Measurements from ENCODE around the gene SGPL1.

The SGPL1 gene

GRCh38 chr10:70905071-70906021, 89.6 kb downstream of the SGPL1 start:
- Histone ChIP-seq H3K4me2 (ENCODE audit: low read length) (no peak overlapping the region), H3K36me3 (ENCODE audit: insufficient read depth, low read length) (no peaks in the 10 kb centered on the region), H3K9ac (ENCODE audit: low read depth, low read length) (no peak overlapping the region), H3K9me3 (replicated peaks; ENCODE audit: low read length) (no peaks in the 10 kb centered on the region), H3K27me3 (ENCODE audit: control insufficient read depth, insufficient read depth, low read length) (peaks cover 57% of the 10 kb centered on the region), H3K4me3 (ENCODE audit: low read length) (no peak overlapping the region), H3K4me1 (ENCODE audit: control insufficient read depth, insufficient read depth, low read length) (no peaks in the 10 kb centered on the region)

- Histone ChIP-seq H3K9me3 (replicated peaks; ENCODE audit: low read length) (no peaks in the 10 kb centered on the region), H3K4me2 (ENCODE audit: low read length) (no peak overlapping the region), H3K36me3 (ENCODE audit: insufficient read depth, low read length) (no peaks in the 10 kb centered on the region), H3K4me1 (ENCODE audit: control insufficient read depth, insufficient read depth, low read length) (no peaks in the 10 kb centered on the region), H3K27me3 (ENCODE audit: control insufficient read depth, insufficient read depth, low read length) (peaks cover 50% of the 10 kb centered on the region), H3K4me3 (ENCODE audit: low read length) (no peak overlapping the region), H3K9ac (ENCODE audit: low read depth, low read length) (no peak overlapping the region)
These were observed 90.5 kb downstream of the SGPL1 start for GRCh38 chr10:70906031-70906783.

- H3K36me3 ChIP-seq (ENCODE audit: insufficient read depth, low read length): no peaks in the 10 kb centered on the region
- H3K27me3 ChIP-seq (ENCODE audit: control insufficient read depth, insufficient read depth, low read length): peaks cover 50% of the 10 kb centered on the region
- H3K4me3 ChIP-seq (ENCODE audit: low read length): no peak overlapping the region
- no peak overlapping the region for H3K4me2 ChIP-seq (ENCODE audit: low read length)
- H3K4me1 ChIP-seq (ENCODE audit: control insufficient read depth, insufficient read depth, low read length): no peaks in the 10 kb centered on the region
- no peaks in the 10 kb centered on the region for H3K9me3 ChIP-seq (replicated peaks; ENCODE audit: low read length)
- no peak overlapping the region for H3K9ac ChIP-seq (ENCODE audit: low read depth, low read length)
These were observed 91.3 kb downstream of the SGPL1 start for GRCh38 chr10:70906953-70907636.

GRCh38 chr10:70907637-70908405, 92.1 kb downstream of the SGPL1 start:
- no peak overlapping the region for H3K4me2 ChIP-seq (ENCODE audit: low read length)
- no peaks in the 10 kb centered on the region for H3K4me1 ChIP-seq (ENCODE audit: control insufficient read depth, insufficient read depth, low read length)
- H3K36me3 ChIP-seq (ENCODE audit: insufficient read depth, low read length): no peaks in the 10 kb centered on the region
- H3K27me3 ChIP-seq (ENCODE audit: control insufficient read depth, insufficient read depth, low read length): peaks cover 53% of the 10 kb centered on the region
- no peak overlapping the region for H3K4me3 ChIP-seq (ENCODE audit: low read length)
- no peaks in the 10 kb centered on the region for H3K9me3 ChIP-seq (replicated peaks; ENCODE audit: low read length)
- no peak overlapping the region for H3K9ac ChIP-seq (ENCODE audit: low read depth, low read length)

- no peaks in the 10 kb centered on the region for H3K9me3 ChIP-seq (replicated peaks; ENCODE audit: low read length)
- H3K9ac ChIP-seq (ENCODE audit: low read depth, low read length): no peak overlapping the region
- no peaks in the 10 kb centered on the region for H3K4me1 ChIP-seq (ENCODE audit: control insufficient read depth, insufficient read depth, low read length)
- H3K36me3 ChIP-seq (ENCODE audit: insufficient read depth, low read length): no peaks in the 10 kb centered on the region
- H3K27me3 ChIP-seq (ENCODE audit: control insufficient read depth, insufficient read depth, low read length): peaks cover 57% of the 10 kb centered on the region
- no peak overlapping the region for H3K4me2 ChIP-seq (ENCODE audit: low read length)
- no peak overlapping the region for H3K4me3 ChIP-seq (ENCODE audit: low read length)
These were observed 92.9 kb downstream of the SGPL1 start for GRCh38 chr10:70908406-70909296.

- H3K27me3 ChIP-seq (ENCODE audit: control insufficient read depth, insufficient read depth, low read length): peaks cover 64% of the 10 kb centered on the region
- H3K9me3 ChIP-seq (replicated peaks; ENCODE audit: low read length): no peaks in the 10 kb centered on the region
- H3K4me2 ChIP-seq (ENCODE audit: low read length): no peak overlapping the region
- no peaks in the 10 kb centered on the region for H3K4me1 ChIP-seq (ENCODE audit: control insufficient read depth, insufficient read depth, low read length)
- H3K4me3 ChIP-seq (ENCODE audit: low read length): no peak overlapping the region
- H3K36me3 ChIP-seq (ENCODE audit: insufficient read depth, low read length): no peaks in the 10 kb centered on the region
- no peak overlapping the region for H3K9ac ChIP-seq (ENCODE audit: low read depth, low read length)
These were observed 93.7 kb downstream of the SGPL1 start for GRCh38 chr10:70909326-70909935.

GRCh38 chr10:70910486-70911341, 95.0 kb downstream of the SGPL1 start:
- no peak overlapping the region for H3K9ac ChIP-seq (ENCODE audit: low read depth, low read length)
- no peaks in the 10 kb centered on the region for H3K36me3 ChIP-seq (ENCODE audit: insufficient read depth, low read length)
- no peaks in the 10 kb centered on the region for H3K4me1 ChIP-seq (ENCODE audit: control insufficient read depth, insufficient read depth, low read length)
- H3K27me3 ChIP-seq (ENCODE audit: control insufficient read depth, insufficient read depth, low read length): peaks cover 74% of the 10 kb centered on the region
- H3K4me2 ChIP-seq (ENCODE audit: low read length): no peak overlapping the region
- no peak overlapping the region for H3K4me3 ChIP-seq (ENCODE audit: low read length)
- H3K9me3 ChIP-seq (replicated peaks; ENCODE audit: low read length): no peaks in the 10 kb centered on the region

- H3K9ac ChIP-seq (ENCODE audit: low read depth, low read length): no peak overlapping the region
- H3K4me1 ChIP-seq (ENCODE audit: control insufficient read depth, insufficient read depth, low read length): no peaks in the 10 kb centered on the region
- H3K9me3 ChIP-seq (replicated peaks; ENCODE audit: low read length): no peaks in the 10 kb centered on the region
- no peak overlapping the region for H3K4me2 ChIP-seq (ENCODE audit: low read length)
- H3K27me3 ChIP-seq (ENCODE audit: control insufficient read depth, insufficient read depth, low read length): peaks cover 78% of the 10 kb centered on the region
- H3K4me3 ChIP-seq (ENCODE audit: low read length): no peak overlapping the region
- no peaks in the 10 kb centered on the region for H3K36me3 ChIP-seq (ENCODE audit: insufficient read depth, low read length)
These were observed 95.6 kb downstream of the SGPL1 start for GRCh38 chr10:70911386-70911785.

GRCh38 chr10:70912556-70912955, 96.8 kb downstream of the SGPL1 start:
- Histone ChIP-seq H3K9ac (ENCODE audit: low read depth, low read length) (no peak overlapping the region), H3K4me1 (ENCODE audit: control insufficient read depth, insufficient read depth, low read length) (no peaks in the 10 kb centered on the region), H3K27me3 (ENCODE audit: control insufficient read depth, insufficient read depth, low read length) (peaks cover 80% of the 10 kb centered on the region), H3K9me3 (replicated peaks; ENCODE audit: low read length) (no peaks in the 10 kb centered on the region), H3K4me3 (ENCODE audit: low read length) (no peak overlapping the region), H3K4me2 (ENCODE audit: low read length) (no peak overlapping the region), H3K36me3 (ENCODE audit: insufficient read depth, low read length) (no peaks in the 10 kb centered on the region)
